Mesangial cell (primary cell): ENCODE data around the gene USP50. TPM values are rescaled to one million over a fixed set of nuclear protein-coding genes. Genes with fewer than 3 reads are reported as not detected.

Experiments
- total RNA-seq: library from RNA; depleted of rRNA; stranded (reverse); fragments of >200 nt; gene quantifications from 2 replicates; pipeline ENCODE4 v1.2.3, GENCODE V29; 2015

The USP50 gene
- not detected in 2 replicates for total RNA-seq

DNA sequence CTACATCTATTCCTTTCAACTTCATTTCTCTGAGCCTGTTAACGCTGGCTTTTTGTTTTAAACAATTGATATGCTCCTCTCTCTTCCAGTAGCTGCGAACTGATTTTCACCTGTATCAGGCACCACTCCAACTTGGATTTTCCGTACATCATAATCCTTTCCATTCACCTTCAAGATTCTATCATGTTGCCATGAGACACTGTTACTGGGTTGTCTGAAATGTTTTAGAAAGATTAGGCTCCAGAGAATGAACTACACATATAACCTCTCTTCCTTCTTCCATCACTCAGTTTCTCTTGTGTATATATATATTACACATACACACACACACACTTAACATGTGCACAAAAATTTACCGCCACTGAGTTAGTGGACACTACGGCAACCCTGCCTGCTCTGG lies at the start of gene USP50:
Gene USP50 (minus strand): TSS at position 101 of the 400 bp plus-strand sequence. CDS start 141 bp downstream, outside the sequence.

Other genes with a start within 250 kb of the USP50 start
- 18.6 and 35.0 TPM in 2 replicates for gene GABPB1, start 191.5 kb downstream of the USP50 start, total RNA-seq
- 24.7 and 28.8 TPM in 2 replicates for gene USP8, start 122.3 kb downstream of the USP50 start, total RNA-seq
- gene TRPM7, start 140.1 kb upstream of the USP50 start, total RNA-seq: 13.5 and 14.6 TPM in 2 replicates
- 78.7 and 81.9 TPM in 2 replicates for gene SPPL2A, start 219.0 kb upstream of the USP50 start, total RNA-seq